Heart left ventricle (tissue), 13 donors: ENCODE data around the gene CUX1.

ENCODE experiments used
- POLR2A ChIP-seq, 2 donors: fragments of 450-650 bp; IDR thresholded peaks; one replicate each; pipeline ENCODE4 v1.6.1; 2017; ENCODE audit warnings: antibody characterized with exemption in 2 of 2, mild to moderate bottlenecking in 2 of 2, moderate library complexity in 2 of 2
- TF ChIP-seq, protein P1 (sequence below), 12 donors: fragments of 200-600 bp; sonication (generic) in 4 of 12; IDR thresholded peaks; one replicate each; pipeline versions ENCODE4 v1.5.0 to v1.8.0; 2018 to 2022; ENCODE audit warnings: antibody characterized with exemption in 12 of 12, mild to moderate bottlenecking in 5 of 12
- donor health status: ischemic (EF 13 %, LVEDD 7.1; RV severe dilation, severe dysfunction).
- donor health status: DM: no; HTN: yes; CAD: no.
- donor health status: DM: no; HTN: no; CAD: no.
- donor health status: ischemic (EF 25% LVEDD 6.9; RV normal size, moderate dysfunction).
- donor health status: ischemic (EF 25% LVEDD 5.7; RV mildly dilated, moderate dysfunction).
- donor health status: ischemic (EF 35%, LVEDD 5.7; RV mildly dilated, moderate dysfunction).
- donor health status: nonischemic (EF 11% LVEDD 7.7; RV severe dilation, severe dysfunction).
- donor health status: DM: yes; HTN: yes; CAD: no.
- donor health status: PGD.
- donor health status: ischemic (EF 29% LVEDD 5.4; RV normal size, mild dysfunction).
- donor health status: nonischemic (EF 23%, LVEDD 6.1; RV moderate dilation, normal function).

DNA sequence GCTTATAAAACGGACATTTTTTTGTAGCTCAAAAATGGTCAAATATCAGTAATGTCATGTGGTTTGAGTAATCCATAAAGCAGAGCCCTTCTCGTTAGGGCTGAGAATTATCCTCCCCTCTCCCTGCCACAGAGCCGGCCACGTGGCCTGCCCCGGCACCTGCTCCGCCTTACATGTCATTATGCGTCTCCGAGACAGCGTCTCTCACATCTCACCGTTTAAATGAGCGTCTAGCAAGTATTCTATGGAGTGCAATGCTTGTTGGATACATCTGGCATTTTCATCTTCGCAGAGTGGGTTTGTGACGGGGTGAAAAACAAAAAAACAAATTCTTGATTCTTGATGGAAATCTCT is 86.1 kb downstream of the CUX1 start:
- no peak for TF ChIP-seq POLR2A (IDR thresholded peaks at IDR 0.05)
- TF ChIP-seq, protein P1, sequence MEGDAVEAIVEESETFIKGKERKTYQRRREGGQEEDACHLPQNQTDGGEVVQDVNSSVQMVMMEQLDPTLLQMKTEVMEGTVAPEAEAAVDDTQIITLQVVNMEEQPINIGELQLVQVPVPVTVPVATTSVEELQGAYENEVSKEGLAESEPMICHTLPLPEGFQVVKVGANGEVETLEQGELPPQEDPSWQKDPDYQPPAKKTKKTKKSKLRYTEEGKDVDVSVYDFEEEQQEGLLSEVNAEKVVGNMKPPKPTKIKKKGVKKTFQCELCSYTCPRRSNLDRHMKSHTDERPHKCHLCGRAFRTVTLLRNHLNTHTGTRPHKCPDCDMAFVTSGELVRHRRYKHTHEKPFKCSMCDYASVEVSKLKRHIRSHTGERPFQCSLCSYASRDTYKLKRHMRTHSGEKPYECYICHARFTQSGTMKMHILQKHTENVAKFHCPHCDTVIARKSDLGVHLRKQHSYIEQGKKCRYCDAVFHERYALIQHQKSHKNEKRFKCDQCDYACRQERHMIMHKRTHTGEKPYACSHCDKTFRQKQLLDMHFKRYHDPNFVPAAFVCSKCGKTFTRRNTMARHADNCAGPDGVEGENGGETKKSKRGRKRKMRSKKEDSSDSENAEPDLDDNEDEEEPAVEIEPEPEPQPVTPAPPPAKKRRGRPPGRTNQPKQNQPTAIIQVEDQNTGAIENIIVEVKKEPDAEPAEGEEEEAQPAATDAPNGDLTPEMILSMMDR (IDR thresholded peaks at IDR 0.05) = no peak
